Measurements from ENCODE around the gene HLA-DQB2. TPM values are rescaled to one million over a fixed set of nuclear protein-coding genes. Genes with fewer than 3 reads are reported as not detected.
"Not testable (repeated sequence)": the region's sequence is repeated elsewhere in the genome, so short reads cannot be mapped to it uniquely, and the experiment has no call there.

The HLA-DQB2 gene
- total RNA-seq, 2 donors from 2014 or later = 0.40 to 4.4 TPM

- peak; percentile 56 for DNase-seq
- H3K36me3 ChIP-seq = no peaks in the 10 kb centered on the region
- peak; percentile 44 for TF ChIP-seq CTCF (IDR thresholded peaks at IDR 0.05)
- intact Hi-C loops (cut with DNase I) = loop anchor here (2.0 to 5.0 kb wide), 2 partner anchors 84 to 371 kb away; no protein-coding TSS in a partner anchor
- H3K9me3 ChIP-seq = no peaks in the 10 kb centered on the region
- no peaks in the 10 kb centered on the region for H3K4me1 ChIP-seq
- no peak overlapping the region for H3K9ac ChIP-seq (ENCODE audit: low read depth in 2 of 2, low read length in 2 of 2)
- H3K27ac ChIP-seq = no peak overlapping the region
- no peaks in the 10 kb centered on the region for H3K27me3 ChIP-seq
- H3K4me3 ChIP-seq = no peak overlapping the region
These were observed 22.6 kb upstream of the HLA-DQB2 start for GRCh38 chr6:32785781-32786533.

GRCh38 chr6:32782923-32783322 is 19.6 kb upstream of the HLA-DQB2 start:
- H3K9me3 ChIP-seq; DNase-seq; H3K27ac ChIP-seq; H3K36me3 ChIP-seq; H3K27me3 ChIP-seq; intact Hi-C loops (cut with DNase I); H3K9ac ChIP-seq (ENCODE audit: low read depth in 2 of 2, low read length in 2 of 2); H3K4me3 ChIP-seq; H3K4me1 ChIP-seq: not testable (repeated sequence)

- H3K4me1 ChIP-seq = no peaks in the 10 kb centered on the region
- no peak overlapping the region for H3K9ac ChIP-seq (ENCODE audit: low read depth in 2 of 2, low read length in 2 of 2)
- H3K27me3 ChIP-seq = no peaks in the 10 kb centered on the region
- intact Hi-C loops (cut with DNase I) = no loop called here
- no peak overlapping the region for H3K4me3 ChIP-seq
- no peaks in the 10 kb centered on the region for H3K9me3 ChIP-seq
- H3K27ac ChIP-seq = no peak overlapping the region
- no peaks in the 10 kb centered on the region for H3K36me3 ChIP-seq
- DNase-seq = no peak
- no peak for TF ChIP-seq CTCF (IDR thresholded peaks at IDR 0.05)
These were observed 15.7 kb upstream of the HLA-DQB2 start for GRCh38 chr6:32779036-32779435.

- H3K4me3 ChIP-seq = no peak overlapping the region
These were observed 11.7 kb upstream of the HLA-DQB2 start for GRCh38 chr6:32775071-32775470.

GRCh38 chr6:32774426-32774825 is 11.1 kb upstream of the HLA-DQB2 start:
- H3K27me3 ChIP-seq = no peaks in the 10 kb centered on the region
- no peaks in the 10 kb centered on the region for H3K4me1 ChIP-seq

More at GRCh38 chr6:32775071-32775470, 11.7 kb upstream of the HLA-DQB2 start:
- intact Hi-C loops (cut with DNase I) = no loop called here
- H3K27me3 ChIP-seq = no peaks in the 10 kb centered on the region
- no peak overlapping the region for H3K27ac ChIP-seq
- DNase-seq = no peak
- H3K9ac ChIP-seq (ENCODE audit: low read depth in 2 of 2, low read length in 2 of 2) = no peak overlapping the region
- H3K36me3 ChIP-seq = no peaks in the 10 kb centered on the region
- H3K4me1 ChIP-seq = no peaks in the 10 kb centered on the region
- H3K9me3 ChIP-seq = no peaks in the 10 kb centered on the region
- no peak for TF ChIP-seq CTCF (IDR thresholded peaks at IDR 0.05)

More at GRCh38 chr6:32774426-32774825, 11.1 kb upstream of the HLA-DQB2 start:
- Histone ChIP-seq H3K4me3 (no peak overlapping the region), H3K36me3 (no peaks in the 10 kb centered on the region), H3K9me3 (no peaks in the 10 kb centered on the region), H3K27ac (no peak overlapping the region), H3K9ac (ENCODE audit: low read depth in 2 of 2, low read length in 2 of 2) (no peak overlapping the region)
- intact Hi-C loops (cut with DNase I) = no loop called here
- no peak for DNase-seq
- no peak for TF ChIP-seq CTCF (IDR thresholded peaks at IDR 0.05)
